ENCODE measurements around the gene ADM. TPM values are rescaled to one million over a fixed set of nuclear protein-coding genes. Genes with fewer than 3 reads are reported as not detected.

ADM gene
- total and polyA plus RNA-seq, 4 donors: 9.7 to 33.1 (median 22.7) TPM

DNA sequence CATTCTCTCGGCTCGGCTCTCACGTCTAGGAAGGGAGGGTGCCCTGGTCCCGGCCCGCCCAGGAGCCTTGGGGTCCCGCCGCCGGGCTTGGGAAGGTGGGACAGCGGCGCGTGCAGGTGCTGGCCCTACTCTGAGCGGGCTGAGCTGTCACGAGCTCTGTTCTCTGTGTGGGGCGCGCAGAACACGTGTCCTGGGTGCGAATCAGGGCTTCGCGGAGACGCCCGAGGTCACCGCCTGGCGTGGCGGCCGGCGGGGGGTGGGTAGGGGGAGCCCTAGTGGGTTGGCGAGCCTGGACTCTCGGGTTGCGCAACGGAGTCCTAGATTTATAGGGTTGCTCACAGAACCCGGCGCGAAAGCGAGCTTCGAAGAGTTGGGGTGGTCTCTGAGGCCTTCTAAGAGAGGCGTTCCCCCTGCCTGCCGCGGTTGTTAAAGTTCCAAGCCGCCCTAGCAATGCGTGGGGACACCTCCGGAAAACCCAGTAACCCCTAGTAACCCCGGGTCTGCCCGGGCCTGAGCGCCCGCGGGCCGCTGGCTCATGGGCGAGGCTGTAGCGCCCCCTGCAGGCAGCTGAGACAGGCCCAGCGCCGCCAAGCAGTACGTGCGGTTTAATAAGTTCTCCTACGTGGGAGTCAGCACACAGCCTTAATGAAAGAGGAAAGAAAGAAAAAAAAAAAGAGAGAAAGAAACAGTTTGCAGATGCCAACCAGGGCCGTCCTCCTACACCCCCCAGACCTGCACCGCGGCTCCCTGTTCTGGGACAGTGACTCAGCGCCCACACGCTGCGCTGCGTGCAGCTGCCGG is 2.7 kb downstream of the ADM start:
- WGBS: 2% methylated on average over 62 of the region's 62 CpGs
- DNase-seq (ENCODE audit: low spot score): peak; percentile 81
- H3K27ac ChIP-seq (ENCODE audit: low read depth in 1 of 2, low read length in 2 of 2): peak overlapping the region; percentile 84 to 96

DNA sequence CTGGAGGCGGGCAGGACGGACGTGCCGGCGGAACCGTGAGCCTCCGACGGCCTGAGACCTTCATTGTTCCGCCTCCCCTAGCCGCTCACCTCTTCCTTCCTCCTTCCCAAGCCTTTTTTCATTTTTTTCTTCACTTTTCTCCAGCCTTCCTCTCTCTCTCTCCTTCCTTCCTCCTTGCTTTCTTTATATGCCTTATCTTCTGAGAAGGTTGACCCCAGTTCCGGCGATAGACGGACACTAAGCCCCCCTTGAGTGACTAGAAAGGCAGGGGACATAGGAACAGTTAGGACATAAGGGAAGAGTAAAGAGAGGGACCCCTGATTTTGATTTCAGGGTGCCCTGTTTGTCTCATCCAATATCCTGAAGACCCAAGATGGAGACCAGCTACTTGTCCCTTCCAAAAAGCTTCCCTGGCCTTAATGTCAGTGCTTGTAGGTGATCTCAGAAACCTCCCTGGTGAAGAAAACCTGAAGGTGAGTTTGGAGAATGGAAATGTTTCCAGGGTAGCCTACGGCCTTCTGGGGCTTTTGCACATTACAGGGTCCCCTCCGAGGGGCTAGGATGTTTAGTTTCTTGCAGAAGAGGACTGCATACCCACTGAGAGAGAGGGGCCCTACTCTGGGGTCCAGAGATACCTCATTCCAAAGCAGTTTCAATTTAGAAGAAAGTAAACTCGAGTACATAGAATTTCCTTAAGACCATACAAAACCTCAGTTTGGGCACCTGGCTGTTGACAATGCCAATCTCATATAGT is 3.5 kb downstream of the ADM start:
- Histone ChIP-seq H3K4me3 (ENCODE audit: low read depth in 1 of 3, low read length in 3 of 3) (peak overlapping the region; percentile 37 to 73 (median 63)), H3K27me3 (ENCODE audit: control insufficient read depth in 4 of 4, insufficient read depth in 4 of 4, low read length in 3 of 4) (no peaks in the 10 kb centered on the region)

More for the DNA sequence above, 2.7 kb downstream of the ADM start:
- Histone ChIP-seq H3K9ac (ENCODE audit: low read depth in 1 of 2, low read length in 2 of 2) (peak overlapping the region; percentile 67 to 87), H3K27me3 (ENCODE audit: control insufficient read depth in 4 of 4, insufficient read depth in 4 of 4, low read length in 3 of 4) (no peaks in the 10 kb centered on the region), H3K4me1 (ENCODE audit: control insufficient read depth in 4 of 4, insufficient read depth in 4 of 4, low read length in 3 of 4) (peaks cover 6 to 49% (median 29%) of the 10 kb centered on the region in 4 donors), H3K9me3 (ENCODE audit: control insufficient read depth in 4 of 4, low read length in 3 of 4) (no peaks in the 10 kb centered on the region), H3K4me3 (ENCODE audit: low read depth in 1 of 3, low read length in 3 of 3) (peak overlapping the region; percentile 63 to 89 (median 73)), H3K36me3 (ENCODE audit: control insufficient read depth in 4 of 4, insufficient read depth in 3 of 4, low read depth in 1 of 4, low read length in 3 of 4) (no peaks in the 10 kb centered on the region)
- TF ChIP-seq RAD21 (IDR thresholded peaks at IDR 0.05): peak; percentile 93 to 94
- TF ChIP-seq HNF4G (IDR thresholded peaks at IDR 0.05): no peak
- peak; percentile 26 for TF ChIP-seq NR2F2 (IDR thresholded peaks at IDR 0.05)
- TF ChIP-seq RXRA (IDR thresholded peaks at IDR 0.05): peak; percentile 73 to 90
- TF ChIP-seq, protein P1, sequence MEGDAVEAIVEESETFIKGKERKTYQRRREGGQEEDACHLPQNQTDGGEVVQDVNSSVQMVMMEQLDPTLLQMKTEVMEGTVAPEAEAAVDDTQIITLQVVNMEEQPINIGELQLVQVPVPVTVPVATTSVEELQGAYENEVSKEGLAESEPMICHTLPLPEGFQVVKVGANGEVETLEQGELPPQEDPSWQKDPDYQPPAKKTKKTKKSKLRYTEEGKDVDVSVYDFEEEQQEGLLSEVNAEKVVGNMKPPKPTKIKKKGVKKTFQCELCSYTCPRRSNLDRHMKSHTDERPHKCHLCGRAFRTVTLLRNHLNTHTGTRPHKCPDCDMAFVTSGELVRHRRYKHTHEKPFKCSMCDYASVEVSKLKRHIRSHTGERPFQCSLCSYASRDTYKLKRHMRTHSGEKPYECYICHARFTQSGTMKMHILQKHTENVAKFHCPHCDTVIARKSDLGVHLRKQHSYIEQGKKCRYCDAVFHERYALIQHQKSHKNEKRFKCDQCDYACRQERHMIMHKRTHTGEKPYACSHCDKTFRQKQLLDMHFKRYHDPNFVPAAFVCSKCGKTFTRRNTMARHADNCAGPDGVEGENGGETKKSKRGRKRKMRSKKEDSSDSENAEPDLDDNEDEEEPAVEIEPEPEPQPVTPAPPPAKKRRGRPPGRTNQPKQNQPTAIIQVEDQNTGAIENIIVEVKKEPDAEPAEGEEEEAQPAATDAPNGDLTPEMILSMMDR (IDR thresholded peaks at IDR 0.05; ENCODE audit: low read depth, low read length, missing input control): peak; percentile 97
- TF ChIP-seq, protein P2, sequence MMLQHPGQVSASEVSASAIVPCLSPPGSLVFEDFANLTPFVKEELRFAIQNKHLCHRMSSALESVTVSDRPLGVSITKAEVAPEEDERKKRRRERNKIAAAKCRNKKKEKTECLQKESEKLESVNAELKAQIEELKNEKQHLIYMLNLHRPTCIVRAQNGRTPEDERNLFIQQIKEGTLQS (IDR thresholded peaks at IDR 0.05): no peak
- peak; percentile 26 to 36 for TF ChIP-seq HNF4A (conservative IDR thresholded peaks at IDR 0.05)
- TF ChIP-seq, protein P3, sequence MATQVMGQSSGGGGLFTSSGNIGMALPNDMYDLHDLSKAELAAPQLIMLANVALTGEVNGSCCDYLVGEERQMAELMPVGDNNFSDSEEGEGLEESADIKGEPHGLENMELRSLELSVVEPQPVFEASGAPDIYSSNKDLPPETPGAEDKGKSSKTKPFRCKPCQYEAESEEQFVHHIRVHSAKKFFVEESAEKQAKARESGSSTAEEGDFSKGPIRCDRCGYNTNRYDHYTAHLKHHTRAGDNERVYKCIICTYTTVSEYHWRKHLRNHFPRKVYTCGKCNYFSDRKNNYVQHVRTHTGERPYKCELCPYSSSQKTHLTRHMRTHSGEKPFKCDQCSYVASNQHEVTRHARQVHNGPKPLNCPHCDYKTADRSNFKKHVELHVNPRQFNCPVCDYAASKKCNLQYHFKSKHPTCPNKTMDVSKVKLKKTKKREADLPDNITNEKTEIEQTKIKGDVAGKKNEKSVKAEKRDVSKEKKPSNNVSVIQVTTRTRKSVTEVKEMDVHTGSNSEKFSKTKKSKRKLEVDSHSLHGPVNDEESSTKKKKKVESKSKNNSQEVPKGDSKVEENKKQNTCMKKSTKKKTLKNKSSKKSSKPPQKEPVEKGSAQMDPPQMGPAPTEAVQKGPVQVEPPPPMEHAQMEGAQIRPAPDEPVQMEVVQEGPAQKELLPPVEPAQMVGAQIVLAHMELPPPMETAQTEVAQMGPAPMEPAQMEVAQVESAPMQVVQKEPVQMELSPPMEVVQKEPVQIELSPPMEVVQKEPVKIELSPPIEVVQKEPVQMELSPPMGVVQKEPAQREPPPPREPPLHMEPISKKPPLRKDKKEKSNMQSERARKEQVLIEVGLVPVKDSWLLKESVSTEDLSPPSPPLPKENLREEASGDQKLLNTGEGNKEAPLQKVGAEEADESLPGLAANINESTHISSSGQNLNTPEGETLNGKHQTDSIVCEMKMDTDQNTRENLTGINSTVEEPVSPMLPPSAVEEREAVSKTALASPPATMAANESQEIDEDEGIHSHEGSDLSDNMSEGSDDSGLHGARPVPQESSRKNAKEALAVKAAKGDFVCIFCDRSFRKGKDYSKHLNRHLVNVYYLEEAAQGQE (IDR thresholded peaks at IDR 0.05): no peak
- peak; percentile 25 for TF ChIP-seq SP1 (IDR thresholded peaks at IDR 0.05)
- TF ChIP-seq TAF1 (conservative IDR thresholded peaks at IDR 0.05): no peak
- TF ChIP-seq, protein P4, sequence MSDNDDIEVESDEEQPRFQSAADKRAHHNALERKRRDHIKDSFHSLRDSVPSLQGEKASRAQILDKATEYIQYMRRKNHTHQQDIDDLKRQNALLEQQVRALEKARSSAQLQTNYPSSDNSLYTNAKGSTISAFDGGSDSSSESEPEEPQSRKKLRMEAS (IDR thresholded peaks at IDR 0.05): peak; percentile 29
- peak; percentile 6 for TF ChIP-seq YY1 (IDR thresholded peaks at IDR 0.05)
- peak; percentile 45 to 71 for TF ChIP-seq JUND (IDR thresholded peaks at IDR 0.05)

More for the DNA sequence above, 3.5 kb downstream of the ADM start:
- no peak for DNase-seq (ENCODE audit: low spot score)
- H3K4me1 ChIP-seq (ENCODE audit: control insufficient read depth in 4 of 4, insufficient read depth in 4 of 4, low read length in 3 of 4): peaks cover 6 to 49% (median 29%) of the 10 kb centered on the region in 4 donors
- H3K36me3 ChIP-seq (ENCODE audit: control insufficient read depth in 4 of 4, insufficient read depth in 3 of 4, low read depth in 1 of 4, low read length in 3 of 4): no peaks in the 10 kb centered on the region
- H3K9ac ChIP-seq (ENCODE audit: low read depth in 1 of 2, low read length in 2 of 2): peak overlapping the region; percentile 14 to 22
- no peaks in the 10 kb centered on the region for H3K9me3 ChIP-seq (ENCODE audit: control insufficient read depth in 4 of 4, low read length in 3 of 4)
- TF ChIP-seq NR2F2 (IDR thresholded peaks at IDR 0.05): peak; percentile 20
- TF ChIP-seq, protein P5, sequence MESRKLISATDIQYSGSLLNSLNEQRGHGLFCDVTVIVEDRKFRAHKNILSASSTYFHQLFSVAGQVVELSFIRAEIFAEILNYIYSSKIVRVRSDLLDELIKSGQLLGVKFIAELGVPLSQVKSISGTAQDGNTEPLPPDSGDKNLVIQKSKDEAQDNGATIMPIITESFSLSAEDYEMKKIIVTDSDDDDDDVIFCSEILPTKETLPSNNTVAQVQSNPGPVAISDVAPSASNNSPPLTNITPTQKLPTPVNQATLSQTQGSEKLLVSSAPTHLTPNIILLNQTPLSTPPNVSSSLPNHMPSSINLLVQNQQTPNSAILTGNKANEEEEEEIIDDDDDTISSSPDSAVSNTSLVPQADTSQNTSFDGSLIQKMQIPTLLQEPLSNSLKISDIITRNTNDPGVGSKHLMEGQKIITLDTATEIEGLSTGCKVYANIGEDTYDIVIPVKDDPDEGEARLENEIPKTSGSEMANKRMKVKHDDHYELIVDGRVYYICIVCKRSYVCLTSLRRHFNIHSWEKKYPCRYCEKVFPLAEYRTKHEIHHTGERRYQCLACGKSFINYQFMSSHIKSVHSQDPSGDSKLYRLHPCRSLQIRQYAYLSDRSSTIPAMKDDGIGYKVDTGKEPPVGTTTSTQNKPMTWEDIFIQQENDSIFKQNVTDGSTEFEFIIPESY (IDR thresholded peaks at IDR 0.05): no peak
- 22% methylated on average over 16 of the region's 16 CpGs for WGBS
- peak overlapping the region; percentile 84 to 96 for H3K27ac ChIP-seq (ENCODE audit: low read depth in 1 of 2, low read length in 2 of 2)

Measured in liver (tissue), 9 donors.